SKM-1 (cell line): ENCODE data around the gene CTSW.
A peak's percentile ranks its signal among the peaks of the same experiment; 100 is the strongest.

Experiments
- DNase-seq: peaks from one replicate; lab custom pipeline; 2025; ENCODE audit not compliant: unreplicated experiment; lab: John Stamatoyannopoulos, UW

The CTSW gene

DNA sequence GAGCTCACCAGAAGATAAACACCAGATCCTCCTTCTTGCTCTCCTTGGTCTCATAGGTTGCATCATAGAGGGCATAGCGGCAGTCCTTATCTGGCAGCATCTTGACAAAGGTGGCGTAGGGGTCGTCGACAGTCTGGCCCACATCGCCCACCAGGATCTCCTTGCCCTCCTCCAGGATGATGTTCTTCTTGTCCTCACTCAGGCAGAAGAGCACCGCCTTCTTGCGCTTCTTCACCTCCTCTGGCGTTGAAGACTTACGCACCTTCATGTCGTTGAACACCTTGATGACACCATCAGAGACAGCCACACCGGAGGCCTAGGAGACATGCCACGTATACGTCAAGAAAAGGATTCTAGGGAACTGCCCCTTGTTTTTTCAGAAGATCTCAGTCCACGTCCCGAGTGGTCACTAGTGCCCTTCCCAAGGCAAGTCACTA, 23.7 kb upstream of the CTSW start:
- no peak for DNase-seq

DNA sequence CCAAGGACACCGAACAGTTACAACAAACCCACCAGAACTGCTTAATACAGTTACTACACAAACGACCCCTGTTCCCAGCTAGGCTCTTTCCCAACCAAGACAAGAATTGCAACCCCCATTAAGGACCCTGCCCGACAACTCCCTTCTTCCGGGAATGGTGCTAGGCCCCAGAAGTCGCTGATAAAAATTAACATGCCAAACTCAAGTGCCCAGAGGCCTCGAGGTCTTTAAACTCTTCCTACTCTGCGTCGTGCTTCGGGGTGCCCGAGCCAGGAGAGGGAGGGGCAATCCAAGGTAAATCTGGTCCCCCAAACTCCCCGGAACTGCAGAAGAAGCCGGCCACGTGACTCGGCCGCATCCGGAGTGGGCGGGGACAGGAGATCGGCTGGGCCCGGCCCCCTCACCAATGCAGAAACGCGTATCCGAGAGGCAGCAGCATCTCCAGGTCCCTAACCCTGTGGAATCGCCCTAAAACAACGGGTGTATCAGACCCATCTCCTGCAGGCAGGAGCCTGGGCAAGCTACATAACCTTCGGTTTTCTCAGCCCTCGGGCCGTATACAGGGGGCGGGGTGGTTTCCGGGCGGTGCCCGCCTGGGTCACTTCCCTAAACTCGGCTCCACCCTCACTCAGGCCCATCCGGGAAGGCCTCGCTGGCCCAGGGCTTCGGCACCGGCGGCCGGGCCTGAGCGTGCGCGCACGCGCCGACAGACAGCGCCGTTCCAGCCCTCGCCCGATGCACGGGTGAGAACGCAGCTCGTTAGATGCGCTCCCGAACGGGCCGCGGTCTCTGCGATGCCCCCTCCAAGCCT, 22.7 kb upstream of the CTSW start:
- peak; percentile 76 for DNase-seq

DNA sequence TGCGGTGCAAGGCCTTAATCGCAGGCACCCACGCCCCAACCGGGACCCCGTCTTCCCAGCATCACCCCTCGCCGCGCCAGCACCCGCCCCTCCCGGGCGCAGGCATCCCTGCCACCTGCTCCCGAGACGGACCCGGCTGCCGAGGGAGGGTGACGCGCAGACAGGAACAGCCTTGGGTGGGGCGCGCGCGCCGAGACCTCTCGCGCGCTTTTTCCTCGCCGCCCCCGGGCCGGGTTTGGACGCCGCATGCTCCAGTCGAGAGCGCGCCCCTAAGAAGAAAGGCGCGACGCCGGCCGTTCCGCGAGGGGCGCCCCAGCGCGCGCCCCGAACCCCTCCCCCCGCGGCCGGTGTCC, 22.2 kb upstream of the CTSW start:
- no peak for DNase-seq

DNA sequence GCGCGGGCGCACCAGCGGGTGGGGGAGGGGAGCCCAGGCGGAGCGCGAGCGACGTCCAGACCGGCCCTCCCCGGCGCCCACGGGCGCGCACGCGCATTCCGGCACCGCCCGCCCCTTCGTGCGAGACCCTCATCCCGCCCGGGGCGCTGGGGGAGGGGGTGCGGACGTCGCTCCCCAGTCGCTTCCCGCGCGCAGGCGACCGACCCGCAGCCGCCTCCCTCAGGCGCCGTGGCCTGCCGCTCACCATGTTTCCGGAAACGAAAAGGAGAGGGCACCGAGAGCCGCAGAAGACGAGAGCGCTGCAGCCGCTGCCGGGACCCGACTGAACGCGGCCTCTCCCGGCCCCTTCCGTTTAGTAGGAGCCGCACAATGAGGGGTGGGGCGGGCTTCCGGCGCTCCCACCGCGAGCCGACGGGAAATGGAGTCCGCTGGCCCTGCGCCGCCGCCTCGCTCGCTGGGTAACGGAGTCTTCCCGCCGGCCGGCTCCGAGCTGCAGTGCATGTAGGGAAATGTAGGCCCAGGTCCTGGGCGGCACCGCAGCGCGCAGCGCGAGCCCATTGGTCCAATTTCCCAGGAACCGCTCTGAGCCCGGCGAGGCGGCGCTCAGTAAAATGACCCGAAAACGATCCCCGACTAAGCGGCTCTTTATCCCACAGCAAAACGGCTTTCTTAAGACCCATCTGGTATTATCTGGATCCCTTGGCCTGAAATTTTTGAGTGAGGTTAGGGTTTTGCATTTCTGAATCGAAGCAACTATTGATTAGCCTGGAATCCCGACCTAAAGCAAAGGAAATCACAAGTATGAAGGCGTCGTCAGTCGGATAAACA, 21.6 kb upstream of the CTSW start, which contains the start of gene CFL1:
TSS of gene CFL1 (minus strand) at position 328 of the 828 bp plus-strand sequence. CDS start at position 247, 81 bp downstream.
- DNase-seq, result peak; percentile 95

DNA sequence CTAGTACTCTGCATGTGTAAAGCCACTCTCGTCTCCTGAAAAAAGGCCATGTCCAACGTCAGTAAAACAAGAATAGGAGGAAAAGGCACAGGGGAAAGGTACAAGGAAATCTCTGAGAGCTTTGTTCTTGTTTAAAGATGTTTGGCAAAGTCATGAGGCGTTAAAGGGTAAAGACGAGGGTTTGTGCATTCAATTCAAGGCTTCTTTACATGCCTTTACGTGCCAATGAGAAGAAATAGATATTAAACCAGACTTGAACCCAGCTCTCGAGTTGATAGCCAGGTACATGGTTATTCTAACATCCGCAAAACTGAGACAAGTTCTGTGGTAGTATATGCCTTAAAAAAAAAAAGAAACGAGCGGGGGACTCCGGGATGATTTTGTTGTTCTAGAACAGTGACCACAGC, 21.0 kb upstream of the CTSW start:
- no peak for DNase-seq

DNA sequence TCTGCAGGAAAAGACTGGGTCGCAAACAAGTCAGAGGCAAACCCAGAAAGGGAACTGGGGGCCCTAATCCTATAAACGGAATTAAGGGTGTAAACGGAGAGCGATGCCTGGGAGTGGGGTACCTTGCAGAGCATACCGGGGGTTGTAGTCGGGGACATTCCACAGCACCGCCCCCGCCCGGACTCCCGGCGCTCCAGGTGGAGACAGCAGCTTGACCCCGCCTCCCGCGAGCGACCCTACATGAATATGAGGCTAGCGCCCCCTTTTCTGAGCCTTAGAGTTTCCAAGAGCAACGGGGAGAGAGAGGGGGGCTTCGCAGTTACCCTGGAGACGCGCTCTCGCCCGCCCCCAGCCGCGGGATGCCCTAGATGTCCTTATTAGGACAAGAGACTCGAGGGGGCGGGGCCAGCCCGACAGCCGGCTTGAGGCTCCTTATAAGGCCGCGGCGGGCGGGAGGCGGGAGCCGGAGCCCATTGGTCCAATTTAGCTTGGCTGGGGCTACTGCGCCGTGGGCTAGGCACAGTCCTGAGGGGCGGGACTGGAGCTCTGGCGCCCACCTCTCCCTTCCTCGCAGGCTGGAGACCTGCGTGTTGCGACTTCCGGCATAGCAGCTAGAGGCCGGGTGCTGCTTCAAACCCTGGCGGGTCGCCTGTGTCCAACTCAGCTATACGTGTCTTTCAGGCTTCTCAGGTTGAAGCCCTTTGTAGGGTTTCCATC, 20.4 kb upstream of the CTSW start:
- DNase-seq, result peak; percentile 90

DNA sequence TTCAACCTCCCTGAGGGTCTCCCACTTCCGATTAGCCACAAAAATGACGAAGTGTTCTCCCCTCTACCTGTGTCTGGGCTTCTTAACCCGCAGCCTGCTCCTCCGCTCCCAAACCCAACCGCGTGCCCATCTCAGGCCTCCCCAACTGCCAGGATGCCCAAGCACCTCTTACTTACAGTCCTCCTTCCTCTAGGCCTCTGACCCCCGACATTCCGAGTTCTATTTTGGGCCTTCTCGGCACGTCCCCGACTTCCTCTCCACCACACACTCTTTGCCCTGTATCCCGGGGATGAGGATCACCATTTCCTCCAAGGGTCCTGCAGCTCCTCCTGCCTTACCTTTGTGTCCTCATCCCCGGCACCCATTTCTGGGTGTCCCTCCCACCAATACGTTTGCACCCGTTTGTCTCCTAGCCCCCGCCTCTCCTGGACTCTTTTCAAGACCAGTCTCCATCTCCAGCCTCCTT, 19.8 kb upstream of the CTSW start:
- DNase-seq, result no peak

DNA sequence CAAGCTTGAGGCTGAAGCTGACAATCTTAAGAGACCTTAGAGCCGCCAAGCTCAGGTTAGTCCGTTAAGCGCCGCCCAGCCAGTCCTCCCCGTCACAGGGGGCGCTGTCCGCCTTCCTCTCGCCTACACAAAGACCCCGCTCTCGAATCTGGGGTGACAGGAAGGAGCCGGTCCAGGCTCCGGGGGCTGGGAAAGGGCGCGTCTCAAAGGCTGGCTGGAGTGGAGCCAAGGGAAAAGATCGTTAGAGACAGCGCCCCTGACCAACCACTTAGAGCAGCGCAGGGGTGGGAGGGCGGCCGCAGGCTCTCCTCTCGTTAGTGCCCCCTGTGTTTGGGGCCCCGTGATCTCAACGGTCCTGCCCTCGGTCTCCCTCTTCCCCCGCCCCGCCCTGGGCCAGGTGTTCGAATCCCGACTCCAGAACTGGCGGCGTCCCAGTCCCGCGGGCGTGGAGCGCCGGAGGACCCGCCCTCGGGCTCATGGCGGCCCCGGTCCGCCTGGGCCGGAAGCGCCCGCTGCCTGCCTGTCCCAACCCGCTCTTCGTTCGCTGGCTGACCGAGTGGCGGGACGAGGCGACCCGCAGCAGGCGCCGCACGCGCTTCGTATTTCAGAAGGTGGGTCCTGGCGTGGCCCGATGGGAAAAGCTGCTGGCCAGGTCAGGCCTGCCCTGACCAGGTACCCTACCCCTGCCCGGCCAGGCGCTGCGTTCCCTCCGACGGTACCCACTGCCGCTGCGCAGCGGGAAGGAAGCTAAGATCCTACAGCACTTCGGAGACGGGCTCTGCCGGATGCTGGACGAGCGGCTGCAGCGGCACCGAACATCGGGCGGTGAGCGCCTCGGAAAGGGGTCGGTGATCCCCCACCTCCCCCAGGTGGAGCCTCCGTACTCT, 19.1 kb upstream of the CTSW start, which contains the start of gene MUS81:
TSS of gene MUS81 (plus strand) at position 156 of the 887 bp plus-strand sequence. CDS start at position 477, 321 bp downstream.
- DNase-seq, result peak; percentile 94

DNA sequence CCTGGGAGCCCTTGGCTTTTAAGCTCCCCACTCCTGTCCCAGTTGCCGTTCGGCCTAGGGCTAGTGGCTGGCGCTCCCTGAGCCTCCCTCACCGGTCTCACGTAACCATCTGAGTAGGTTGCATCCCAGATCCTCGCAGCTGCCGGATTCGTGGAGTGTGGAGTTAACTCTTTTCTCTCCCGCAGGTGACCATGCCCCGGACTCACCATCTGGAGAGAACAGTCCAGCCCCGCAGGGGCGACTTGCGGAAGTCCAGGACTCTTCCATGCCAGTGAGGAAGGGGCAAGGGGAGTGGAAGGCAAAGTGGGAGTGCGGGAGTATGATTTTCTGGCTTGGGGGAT, 18.5 kb upstream of the CTSW start:
- no peak for DNase-seq

DNA sequence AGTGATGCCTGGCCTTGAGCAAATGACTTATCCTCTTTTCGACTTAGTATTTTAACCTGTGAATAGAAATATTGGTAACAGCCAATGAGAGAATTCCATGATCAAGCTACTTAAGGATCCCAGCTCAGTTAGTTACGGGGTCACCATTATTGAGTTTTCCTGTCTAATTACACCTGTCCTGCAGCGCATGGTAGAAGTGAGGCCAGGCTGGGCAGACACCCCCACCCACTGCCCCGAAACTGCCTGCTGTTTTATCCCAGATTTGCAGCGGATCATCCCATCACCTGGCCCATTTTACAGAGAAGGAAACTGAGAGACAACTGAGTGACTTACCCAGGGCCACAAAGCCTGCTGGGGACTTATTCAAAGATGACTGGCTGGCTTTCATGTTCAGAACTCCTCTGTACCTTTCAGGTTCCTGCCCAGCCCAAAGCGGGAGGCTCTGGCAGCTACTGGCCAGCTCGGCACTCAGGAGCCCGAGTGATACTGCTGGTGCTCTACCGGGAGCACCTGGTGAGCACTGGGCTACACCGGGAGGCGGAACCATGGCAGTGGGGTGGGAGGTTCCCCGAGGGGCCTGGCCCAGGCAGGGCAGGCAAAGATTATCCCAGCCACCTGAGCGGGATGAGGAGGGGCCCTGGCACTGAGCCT, 18.0 kb upstream of the CTSW start:
- DNase-seq, result no peak

DNA sequence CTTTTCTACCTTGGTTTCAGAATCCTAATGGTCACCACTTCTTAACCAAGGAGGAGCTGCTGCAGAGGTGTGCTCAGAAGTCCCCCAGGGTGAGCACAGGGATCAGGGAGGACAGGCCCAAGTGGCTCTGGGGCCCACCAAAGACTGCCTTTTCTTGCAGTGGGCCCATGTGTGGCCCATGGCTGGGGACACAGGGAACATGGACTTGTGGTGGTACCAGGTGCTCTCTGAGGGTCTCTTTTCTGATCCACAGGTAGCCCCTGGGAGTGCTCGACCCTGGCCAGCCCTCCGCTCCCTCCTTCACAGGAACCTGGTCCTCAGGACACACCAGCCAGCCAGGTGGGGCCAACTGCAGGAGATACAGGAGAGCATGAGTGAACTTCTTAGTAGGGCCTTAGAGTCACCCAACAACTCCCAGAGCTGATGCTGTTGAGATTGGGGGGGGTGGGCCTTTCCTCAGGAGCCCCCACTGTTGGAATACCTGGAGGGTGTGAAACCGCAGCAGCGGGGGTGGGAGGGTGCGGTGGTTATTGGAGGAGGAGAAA, 17.4 kb upstream of the CTSW start:
- no peak for DNase-seq

DNA sequence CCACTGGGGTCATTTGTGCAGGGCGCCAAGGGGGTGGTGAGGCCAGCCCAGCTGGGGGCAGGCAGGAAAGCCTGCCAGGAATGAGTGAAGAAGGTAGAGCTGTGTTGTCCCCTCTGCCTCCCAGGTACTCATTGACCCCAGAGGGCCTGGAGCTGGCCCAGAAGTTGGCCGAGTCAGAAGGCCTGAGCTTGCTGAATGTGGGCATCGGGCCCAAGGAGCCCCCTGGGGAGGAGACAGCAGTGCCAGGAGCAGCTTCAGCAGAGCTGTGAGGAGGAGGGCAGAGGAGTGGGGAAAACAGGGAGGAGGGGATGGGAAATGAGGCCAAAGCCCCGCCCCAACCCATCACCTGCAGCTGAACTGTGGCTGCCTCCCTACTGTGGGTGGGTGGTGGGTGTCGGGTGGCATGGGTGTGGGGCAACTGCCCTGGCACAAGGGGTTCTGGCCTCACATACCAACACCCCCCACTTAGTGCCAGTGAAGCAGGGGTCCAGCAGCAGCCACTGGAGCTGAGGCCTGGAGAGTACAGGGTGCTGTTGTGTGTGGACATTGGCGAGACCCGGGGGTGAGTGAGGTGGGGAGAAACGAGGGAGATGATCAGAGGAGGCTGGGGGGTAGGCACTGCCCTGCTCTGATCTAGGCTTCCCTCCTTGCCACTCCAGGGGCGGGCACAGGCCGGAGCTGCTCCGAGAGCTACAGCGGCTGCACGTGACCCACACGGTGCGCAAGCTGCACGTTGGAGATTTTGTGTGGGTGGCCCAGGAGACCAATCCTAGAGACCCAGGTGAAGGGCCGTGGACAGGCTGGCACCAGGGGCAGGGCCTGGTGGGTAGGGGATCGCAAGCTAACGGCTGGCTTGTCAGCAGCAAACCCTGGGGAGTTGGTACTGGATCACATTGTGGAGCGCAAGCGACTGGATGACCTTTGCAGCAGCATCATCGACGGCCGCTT, 16.4 kb upstream of the CTSW start:
- DNase-seq, result no peak

DNA sequence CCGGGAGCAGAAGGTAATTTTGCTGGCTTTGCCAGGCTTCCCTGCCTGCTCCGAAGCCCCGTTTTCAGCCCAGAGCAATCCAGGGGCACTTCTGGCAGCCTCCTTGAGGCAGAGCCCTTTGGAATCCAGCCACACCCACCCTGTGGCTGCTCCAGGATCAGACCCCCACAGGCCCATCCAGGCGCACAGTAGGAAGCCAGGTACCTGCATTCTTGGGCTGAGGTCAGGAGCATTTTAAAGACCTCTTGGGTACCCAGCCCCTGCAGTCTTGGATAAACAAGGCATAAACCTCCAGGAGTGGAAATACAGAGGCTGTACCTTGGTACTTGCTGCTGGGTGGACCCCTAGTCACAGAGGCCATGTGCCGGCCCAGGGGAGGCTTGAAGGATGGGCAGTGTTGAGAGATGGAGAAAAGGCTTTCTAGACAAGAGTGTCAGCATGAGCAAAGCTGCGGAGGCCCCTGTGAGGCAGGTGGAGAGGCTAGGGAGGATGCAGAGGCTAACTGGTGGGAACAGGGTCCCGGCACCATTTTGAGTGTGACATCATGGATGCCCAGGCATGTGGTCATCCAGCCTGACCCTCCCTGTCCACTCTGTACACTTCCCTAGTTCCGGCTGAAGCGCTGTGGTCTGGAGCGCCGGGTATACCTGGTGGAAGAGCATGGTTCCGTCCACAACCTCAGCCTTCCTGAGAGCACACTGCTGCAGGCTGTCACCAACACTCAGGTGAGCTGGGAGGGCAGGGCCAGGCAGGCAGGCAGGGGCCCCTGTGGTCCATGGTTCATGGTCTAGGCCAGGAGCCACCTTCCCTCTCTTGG, 15.5 kb upstream of the CTSW start:
- DNase-seq, result no peak

DNA sequence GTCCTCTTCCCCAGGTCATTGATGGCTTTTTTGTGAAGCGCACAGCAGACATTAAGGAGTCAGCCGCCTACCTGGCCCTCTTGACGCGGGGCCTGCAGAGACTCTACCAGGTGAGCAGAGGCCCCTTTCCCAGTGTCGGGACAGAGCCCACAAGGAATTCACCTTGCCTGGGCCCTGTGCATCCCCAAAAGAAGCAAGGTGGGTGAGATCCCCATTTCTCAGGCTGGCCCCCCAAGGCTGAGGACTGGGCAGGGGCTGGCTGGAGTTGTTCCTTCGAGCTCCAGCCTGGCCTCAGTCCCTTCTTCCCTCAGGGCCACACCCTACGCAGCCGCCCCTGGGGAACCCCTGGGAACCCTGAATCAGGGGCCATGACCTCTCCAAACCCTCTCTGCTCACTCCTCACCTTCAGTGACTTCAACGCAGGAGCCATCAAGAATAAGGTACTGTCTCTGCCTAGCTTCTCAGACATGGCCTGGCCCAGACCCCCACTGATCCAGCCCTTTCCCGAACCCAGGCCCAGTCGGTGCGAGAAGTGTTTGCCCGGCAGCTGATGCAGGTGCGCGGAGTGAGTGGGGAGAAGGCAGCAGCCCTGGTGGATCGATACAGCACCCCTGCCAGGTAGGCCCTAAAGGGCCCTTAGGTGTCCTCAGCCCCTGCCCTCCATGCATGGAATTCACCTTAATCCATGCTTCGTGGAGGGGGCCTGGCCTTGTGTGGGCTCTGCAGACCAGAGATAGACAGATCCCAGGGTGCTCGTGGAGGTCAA, 14.7 kb upstream of the CTSW start:
- DNase-seq, result no peak

DNA sequence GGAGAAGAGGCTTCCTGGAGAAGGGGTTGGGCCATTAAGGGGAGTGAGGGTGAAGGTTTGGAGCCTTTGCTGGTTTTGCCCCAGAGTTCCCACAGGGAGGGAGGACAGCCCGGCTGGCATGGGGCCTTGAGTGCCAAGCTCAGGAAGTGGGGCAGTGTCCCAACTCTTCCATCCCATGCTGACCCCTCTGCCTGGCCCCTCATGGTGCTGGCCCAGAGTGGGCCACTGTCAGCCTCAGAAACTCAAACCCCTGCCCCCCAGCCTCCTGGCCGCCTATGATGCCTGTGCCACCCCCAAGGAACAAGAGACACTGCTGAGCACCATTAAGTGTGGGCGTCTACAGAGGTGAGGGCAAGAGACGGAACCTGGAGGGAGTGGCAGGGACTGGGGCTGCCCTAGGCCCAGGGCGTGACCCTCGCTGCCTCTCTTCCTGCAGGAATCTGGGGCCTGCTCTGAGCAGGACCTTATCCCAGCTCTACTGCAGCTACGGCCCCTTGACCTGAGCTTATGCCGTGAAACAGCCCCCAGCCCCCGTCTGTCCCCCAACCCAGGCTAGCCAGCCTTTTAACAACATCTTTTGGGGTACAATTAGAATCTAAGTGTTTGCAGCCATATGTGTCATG, 14.0 kb upstream of the CTSW start:
- DNase-seq, result no peak

DNA sequence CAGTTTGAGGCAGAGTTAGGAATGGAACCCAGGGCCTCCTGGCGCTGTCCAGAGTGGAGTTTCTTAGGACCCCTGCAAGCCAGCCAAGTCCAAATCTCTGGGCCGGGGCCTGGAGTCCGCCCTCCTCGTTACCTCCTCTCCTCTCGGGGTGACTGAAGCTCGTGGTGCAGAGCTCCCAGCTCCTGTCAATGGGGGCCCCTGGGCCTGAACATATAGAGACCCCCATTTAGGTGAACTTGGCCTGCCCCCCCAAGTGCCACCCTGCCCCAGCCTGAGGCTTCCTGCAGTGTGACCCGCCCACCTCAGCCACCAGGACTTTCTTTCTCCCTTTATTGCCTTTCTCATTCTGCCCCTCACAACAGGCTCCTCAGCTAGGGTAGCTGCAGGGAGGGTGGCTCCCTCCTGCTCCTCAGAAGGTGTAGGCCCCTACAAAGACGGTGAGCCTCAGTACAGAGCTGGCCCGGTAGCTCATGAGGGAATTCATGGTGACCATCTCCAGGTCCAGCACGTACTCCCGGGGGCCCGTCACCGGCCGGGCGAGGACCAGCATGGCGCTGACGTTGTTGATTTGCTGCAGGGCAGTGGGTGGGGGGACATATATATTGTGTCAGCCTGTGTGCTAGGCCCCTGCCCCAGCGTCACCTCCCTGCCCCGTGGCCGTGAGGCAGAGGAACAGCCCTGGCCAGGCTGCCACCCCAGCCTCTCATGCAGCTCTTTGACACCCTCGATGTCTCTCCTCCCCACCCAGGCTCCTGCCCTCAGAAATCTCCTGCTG, 12.9 kb upstream of the CTSW start:
- no peak for DNase-seq
